Heart left ventricle (tissue), 16 donors: ENCODE measurements around the gene CAP1. TPM values are rescaled to one million over a fixed set of nuclear protein-coding genes. Genes with fewer than 3 reads are reported as not detected.

Experiments
- ATAC-seq, 4 donors: fragments of 200-7000 bp; cut with Tn5 transposase; one replicate each; pipeline ENCODE4 v1.9.1; 2020 to 2022; ENCODE audit warnings: moderate library complexity in 4 of 4, mild to moderate bottlenecking in 3 of 4, moderate number of reproducible peaks in 1 of 4
- DNase-seq, 5 donors: peaks; one replicate each; pipeline ENCODE4 v3.0.0-alpha.2; 2020
- H3K27ac ChIP-seq, 12 donors: fragments of 200-600 bp; sonication (generic) in 4 of 12; one replicate each; pipeline versions ENCODE4 v1.5.0 to v1.8.0; 2016 to 2022; ENCODE audit warnings: mild to moderate bottlenecking in 2 of 12
- H3K27me3 ChIP-seq, 9 donors: fragments of 200-600 bp; sonication (generic) in 2 of 9; one replicate each; pipeline versions ENCODE4 v1.5.1 to v1.8.0; 2016 to 2022; ENCODE audit warnings: mild to moderate bottlenecking in 3 of 9
- H3K36me3 ChIP-seq, 9 donors: fragments of 200-600 bp; sonication (generic) in 2 of 9; one replicate each; pipeline versions ENCODE4 v1.5.0 to v1.8.0; 2018 to 2022; ENCODE audit warnings: mild to moderate bottlenecking in 2 of 9
- H3K4me1 ChIP-seq, 12 donors: fragments of 200-600 bp; sonication (generic) in 4 of 12; one replicate each; pipeline versions ENCODE4 v1.5.0 to v1.8.0; 2016 to 2022; ENCODE audit warnings: mild to moderate bottlenecking in 3 of 12
- H3K4me3 ChIP-seq, 12 donors: fragments of 200-600 bp; sonication (generic) in 4 of 12; one replicate each; pipeline versions ENCODE4 v1.5.0 to v1.8.0; 2017 to 2022; ENCODE audit warnings: mild to moderate bottlenecking in 9 of 12, moderate library complexity in 4 of 12
- H3K9me3 ChIP-seq, 12 donors: fragments of 200-600 bp; sonication (generic) in 4 of 12; one replicate each; pipeline versions ENCODE4 v1.5.0 to v1.8.0; 2016 to 2022; ENCODE audit warnings: mild to moderate bottlenecking in 1 of 12
- CTCF ChIP-seq, 12 donors: fragments of 200-600 bp; sonication (generic) in 4 of 12; IDR thresholded peaks; one replicate each; pipeline versions ENCODE4 v1.5.0 to v1.8.0; 2018 to 2022; ENCODE audit warnings: antibody characterized with exemption in 12 of 12, mild to moderate bottlenecking in 5 of 12
- POLR2A ChIP-seq, 2 donors: fragments of 450-650 bp; IDR thresholded peaks; one replicate each; pipeline ENCODE4 v1.6.1; 2017; ENCODE audit warnings: antibody characterized with exemption in 2 of 2, mild to moderate bottlenecking in 2 of 2, moderate library complexity in 2 of 2
- WGBS, 4 donors: extraction: QIAGEN DNeasy Blood & Tissue Kit in 2 of 4; methylation state at CpG; one replicate each; pipeline versions ENCODE4 v1.1.5 to v1.1.7; 2013 to 2018; 5-methylcytosine and 5-hydroxymethylcytosine counted together
- intact Hi-C, 10 donors: fragments of 100-400 bp; cut with DNase I; formaldehyde crosslinking; loops; one replicate each; pipeline versions ENCODE4 v1.11.1 to v1.14.2; 2022
- polyA plus RNA-seq, 2 donors: library from polyadenylated mRNA; stranded (reverse); fragments of 200-250 nt; gene quantifications; one replicate each; pipeline ENCODE4 v1.2.3, GENCODE V29; 2013
- total RNA-seq, 9 donors: library from RNA; depleted of rRNA in 2 of 9; stranded (reverse); fragments of >200 nt in 2 of 9; fragmentation: NEBNext Ultra II Directional in 3 of 9; extraction: Animal tissue kit (Norgen Biotek cat#: 25700) in 3 of 9; gene quantifications; one replicate each; pipeline versions ENCODE4 v1.1.0 to v1.2.4, GENCODE V29; 2016 to 2023
- donor health status: ischemic (EF 13 %, LVEDD 7.1; RV severe dilation, severe dysfunction).
- donor health status: healthy with polysubstance abuse.
- donor health status: DM: no; HTN: yes; CAD: no.
- donor health status: DM: no; HTN: no; CAD: no.
- donor health status: ischemic (EF 25% LVEDD 6.9; RV normal size, moderate dysfunction).
- donor health status: ischemic (EF 25% LVEDD 5.7; RV mildly dilated, moderate dysfunction).
- donor health status: healthy.
- donor health status: DM: yes; HTN: yes; CAD: no.
- donor health status: ischemic (EF 35%, LVEDD 5.7; RV mildly dilated, moderate dysfunction).
- donor health status: nonischemic (EF 11% LVEDD 7.7; RV severe dilation, severe dysfunction).
- donor health status: DM: yes; HTN: yes; CAD: no.
- donor health status: PGD.
- donor health status: ischemic (EF 29% LVEDD 5.4; RV normal size, mild dysfunction).
- donor health status: nonischemic (EF 23%, LVEDD 6.1; RV moderate dilation, normal function).

The CAP1 gene
- total and polyA plus RNA-seq, 11 donors = 23.8 to 249 (median 69.9) TPM

DNA sequence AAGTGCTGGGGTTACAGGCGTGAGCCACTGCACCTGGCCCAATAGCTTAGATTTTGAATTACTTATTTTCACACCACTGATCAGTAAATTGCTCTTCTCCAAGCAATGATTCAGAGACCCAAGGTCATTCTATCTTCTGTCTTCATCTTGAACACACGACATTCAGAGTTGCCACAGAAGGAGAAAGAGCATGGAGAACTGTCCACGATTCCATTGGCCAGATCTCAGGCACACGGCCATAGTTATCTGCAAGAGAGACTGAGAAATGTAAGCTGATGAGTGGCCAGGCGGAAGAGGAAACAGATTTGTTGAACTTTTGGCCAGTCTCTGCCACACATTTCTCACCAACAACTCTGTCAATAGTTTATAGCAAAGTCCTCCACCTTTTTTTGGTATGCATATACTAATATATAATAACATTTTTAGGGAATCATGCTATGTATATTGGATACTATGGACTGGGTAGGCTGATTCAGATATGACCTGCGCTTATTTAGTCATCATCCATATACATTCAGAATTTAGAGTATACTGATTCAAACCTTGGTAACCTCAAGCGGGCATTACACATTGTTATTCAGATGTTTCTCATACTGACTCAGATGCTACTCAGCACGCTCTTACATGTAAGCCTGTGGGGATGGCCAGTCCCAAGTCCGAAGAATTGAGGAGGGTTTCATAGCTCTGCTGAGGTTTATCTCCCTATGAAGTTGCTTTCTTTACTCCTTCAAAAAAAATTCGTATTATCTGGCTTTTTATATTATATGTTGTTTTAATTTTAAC, 25.5 kb upstream of the CAP1 start:
- peaks cover 0 to 8% (median 0%) of the 10 kb centered on the region in 12 donors for H3K4me1 ChIP-seq
- WGBS, 4 donors = 56 to 69% (median 64%) methylated on average over 10 of the region's 10 CpGs
- H3K4me3 ChIP-seq = no peak overlapping the region
- intact Hi-C loops = no loop called here
- no peaks in the 10 kb centered on the region for H3K36me3 ChIP-seq
- no peak for ATAC-seq
- no peak overlapping the region for H3K27ac ChIP-seq
- H3K27me3 ChIP-seq = no peaks in the 10 kb centered on the region
- DNase-seq = no peak
- H3K9me3 ChIP-seq = peaks cover 0 to 3% (median 0%) of the 10 kb centered on the region in 12 donors
- TF ChIP-seq CTCF (IDR thresholded peaks at IDR 0.05) (no peak), POLR2A (IDR thresholded peaks at IDR 0.05) (no peak)

- Histone ChIP-seq H3K36me3 (no peaks in the 10 kb centered on the region), H3K4me3 (no peak overlapping the region), H3K4me1 (peaks cover 0 to 8% (median 0%) of the 10 kb centered on the region in 12 donors), H3K27me3 (no peaks in the 10 kb centered on the region), H3K9me3 (peaks cover 0 to 7% (median 0%) of the 10 kb centered on the region in 12 donors), H3K27ac (no peak overlapping the region)
- ATAC-seq (no peak), DNase-seq (no peak)
- TF ChIP-seq POLR2A (IDR thresholded peaks at IDR 0.05) (no peak), CTCF (IDR thresholded peaks at IDR 0.05) (no peak)
- intact Hi-C loops = no loop called here
- 62 to 74% (median 67%) methylated on average over 5 of the region's 5 CpGs for WGBS, 4 donors
These were observed 22.5 kb upstream of the CAP1 start for GRCh38 chr1:40017951-40018575.

DNA sequence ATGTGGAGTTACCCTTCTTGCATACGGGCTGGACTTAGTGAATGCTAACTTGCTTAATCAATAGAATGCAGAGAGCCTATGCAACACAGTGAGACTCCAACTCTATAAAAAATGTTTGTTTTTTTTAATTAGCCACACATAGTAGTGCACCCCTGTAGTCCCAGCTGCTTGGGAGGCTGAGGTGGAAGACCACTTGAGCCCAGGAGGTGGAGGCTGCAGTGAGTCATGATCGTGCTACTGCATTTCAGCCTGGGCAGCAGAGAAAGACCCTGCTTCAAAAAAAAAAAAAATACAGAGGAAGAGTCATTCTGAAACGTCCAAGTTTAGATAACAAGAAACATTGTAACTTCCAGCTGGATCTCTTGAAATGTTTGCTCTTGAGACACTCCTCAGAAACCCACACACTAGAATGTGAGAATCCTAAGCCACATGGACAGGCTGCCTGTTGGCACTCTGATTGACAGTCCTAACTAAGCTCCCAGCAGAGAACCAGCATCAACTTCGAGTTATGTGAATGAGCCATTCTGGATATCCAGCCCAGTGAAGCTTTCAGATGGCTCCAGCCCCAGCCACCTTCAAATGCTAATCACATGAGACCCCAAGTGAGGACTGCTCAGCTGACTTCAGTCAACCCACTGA, 20.0 kb upstream of the CAP1 start:
- ATAC-seq (no peak), DNase-seq (no peak)
- TF ChIP-seq CTCF (IDR thresholded peaks at IDR 0.05) = no peak
- no peak for TF ChIP-seq POLR2A (IDR thresholded peaks at IDR 0.05)
- peaks cover 0 to 16% (median 2%) of the 10 kb centered on the region in 12 donors for H3K9me3 ChIP-seq
- intact Hi-C loops = no loop called here
- no peaks in the 10 kb centered on the region for H3K36me3 ChIP-seq
- no peak overlapping the region for H3K27ac ChIP-seq
- no peak overlapping the region for H3K4me3 ChIP-seq
- WGBS, 4 donors = 31 to 50% (median 49%) methylated on average over 4 of the region's 4 CpGs
- H3K4me1 ChIP-seq = no peaks in the 10 kb centered on the region
- no peaks in the 10 kb centered on the region for H3K27me3 ChIP-seq

- intact Hi-C loops = no loop called here
- H3K4me1 ChIP-seq = no peaks in the 10 kb centered on the region
- WGBS, 4 donors = 73 to 80% (median 77%) methylated on average over 4 of the region's 4 CpGs
- ATAC-seq = no peak
- no peak for TF ChIP-seq CTCF (IDR thresholded peaks at IDR 0.05)
- no peak for TF ChIP-seq POLR2A (IDR thresholded peaks at IDR 0.05)
- no peak overlapping the region for H3K4me3 ChIP-seq
- H3K9me3 ChIP-seq = peaks cover 0 to 21% (median 2%) of the 10 kb centered on the region in 12 donors
- no peaks in the 10 kb centered on the region for H3K36me3 ChIP-seq
- no peak overlapping the region for H3K27ac ChIP-seq
- H3K27me3 ChIP-seq = no peaks in the 10 kb centered on the region
- no peak for DNase-seq
These were observed 17.1 kb upstream of the CAP1 start for GRCh38 chr1:40023379-40023944.
